ENCODE data around the gene PARVA. TPM values are rescaled to one million over a fixed set of nuclear protein-coding genes. Genes with fewer than 3 reads are reported as not detected.

The PARVA gene
- total and polyA plus RNA-seq, 2 of the 8 experiments (the other 6 are each of a cell fraction or from before 2014, with no cell fraction given) = 3.1 to 13.5 TPM

GRCh38 chr11:12409621-12410005 lies 32.2 kb downstream of the PARVA start:
- Histone ChIP-seq H3K56ac (replicated peaks; ENCODE audit: insufficient read length, low read depth, low read length) (no peak overlapping the region), H3K4me2 (ENCODE audit: insufficient read depth in 1 of 2, low read depth in 2 of 2, low read length in 2 of 2) (no peak overlapping the region), H3K14ac (ENCODE audit: insufficient read length) (no peak overlapping the region), H2BK12ac (ENCODE audit: low read depth, low read length) (no peak overlapping the region), H3K23me2 (ENCODE audit: low read depth, low read length) (no peaks in the 10 kb centered on the region), H3K9me3 (ENCODE audit: insufficient read depth in 2 of 2, low read depth in 1 of 2, low read length in 1 of 2) (no peaks in the 10 kb centered on the region), H3K4me3 (ENCODE audit: extremely low read depth in 1 of 4, insufficient read depth in 2 of 4, low read depth in 3 of 4, low read length in 4 of 4) (no peak overlapping the region), H2AFZ (ENCODE audit: low read length) (no peak overlapping the region), H2BK5ac (ENCODE audit: low read depth, low read length) (no peak overlapping the region), H3K4me1 (replicated peaks in 1 of 4; ENCODE audit: control insufficient read depth in 3 of 4, insufficient read depth in 4 of 4, low read length in 3 of 4) (peaks cover 0 to 7% (median 4%) of the 10 kb centered on the region in 4 experiments; a peak in 4 of 7 replicates), H3K9ac (replicated peaks in 1 of 4; ENCODE audit: extremely low read depth in 1 of 4, low read depth in 3 of 4, low read length in 3 of 4) (no peak overlapping the region), H4K91ac (replicated peaks; ENCODE audit: insufficient read length, low read length) (no peak overlapping the region), H2BK20ac (ENCODE audit: low read length) (no peak overlapping the region), H3K27me3 (replicated peaks in 1 of 4; ENCODE audit: control insufficient read depth in 3 of 4, extremely low read depth in 1 of 4, insufficient read depth in 3 of 4, low read length in 3 of 4) (no peaks in the 10 kb centered on the region), H3K79me1 (ENCODE audit: low read depth, low read length) (no peaks in the 10 kb centered on the region), H3K18ac (ENCODE audit: extremely low read depth, low read length) (no peak overlapping the region), H3K36me3 (ENCODE audit: control insufficient read depth in 2 of 4, insufficient read depth in 4 of 4, low read length in 3 of 4) (no peaks in the 10 kb centered on the region), H4K8ac (ENCODE audit: extremely low read depth, insufficient read depth, low read length) (no peak overlapping the region), H2BK120ac (replicated peaks; ENCODE audit: low read depth, low read length) (no peak overlapping the region), H3K27ac (ENCODE audit: low read depth, low read length) (no peak overlapping the region), H3K23ac (ENCODE audit: insufficient read length) (no peak overlapping the region), H2AK5ac (ENCODE audit: low read depth, low read length) (no peak overlapping the region), H2BK15ac (ENCODE audit: low read length) (no peak overlapping the region), H3K4ac (replicated peaks; ENCODE audit: insufficient read length, low read depth, low read length) (no peak overlapping the region), H4K20me1 (replicated peaks in 1 of 2; ENCODE audit: control insufficient read depth in 1 of 2, insufficient read depth in 2 of 2, low read length in 2 of 2) (no peaks in the 10 kb centered on the region), H3K79me2 (ENCODE audit: control insufficient read depth in 1 of 2, insufficient read depth in 2 of 2, low read length in 2 of 2) (no peaks in the 10 kb centered on the region), H4K5ac (ENCODE audit: insufficient read length, low read depth, low read length) (no peak overlapping the region)
- no peak for DNase-seq (ENCODE audit: low read depth in 1 of 2, low spot score in 2 of 2)
- CTCF ChIA-PET (ENCODE audit: partially characterized antibody) = interaction anchor here (1.0 to 4.8 kb wide), 12 partner anchors 11 to 484 kb away, joined by 3 to 33 read pairs (median 4); no protein-coding TSS in a partner anchor
- FAIRE-seq = no peak
- 84% methylated on average over 3 of the region's 3 CpGs; no CpG with 5 or more reads in 1 of the 2 experiments for WGBS, 2 experiments (ENCODE audit: extremely low coverage in 1 of 2, insufficient coverage in 1 of 2, insufficient read length in 1 of 2, insufficient replicate concordance in 2 of 2, low coverage in 1 of 2, low lambda C conversion rate in 2 of 2, missing lambda C conversion rate in 1 of 2)
- POLR2A ChIA-PET (ENCODE audit: partially characterized antibody) = no interaction called here
- TF ChIP-seq USF2 (IDR thresholded peaks at IDR 0.05; ENCODE audit: low read length) (no peak), GTF2F1 (IDR thresholded peaks at IDR 0.05; ENCODE audit: borderline replicate concordance, low read depth, low read length) (no peak), BCL11A (IDR thresholded peaks at IDR 0.05; ENCODE audit: low read depth in 2 of 2, low read length in 2 of 2) (no peak), SIRT6 (IDR thresholded peaks at IDR 0.05; ENCODE audit: low read length) (no peak), EGR1 (IDR thresholded peaks at IDR 0.05; ENCODE audit: borderline replicate concordance, low read depth, low read length) (no peak), SAP30 (IDR thresholded peaks at IDR 0.05; ENCODE audit: insufficient read depth, insufficient replicate concordance, low read length) (no peak), RAD21 (IDR thresholded peaks at IDR 0.05 in 1 of 2, conservative IDR thresholded peaks at IDR 0.05 in 1 of 2; ENCODE audit: low read depth in 2 of 2, low read length in 2 of 2) (no peak), SP2 (IDR thresholded peaks at IDR 0.05; ENCODE audit: low read length) (no peak), SIX5 (IDR thresholded peaks at IDR 0.05; ENCODE audit: low read depth, low read length) (no peak), CHD2 (IDR thresholded peaks at IDR 0.05; ENCODE audit: low read length) (no peak), NRF1 (IDR thresholded peaks at IDR 0.05; ENCODE audit: low read depth, low read length) (no peak), ZNF274 (IDR thresholded peaks at IDR 0.05; ENCODE audit: borderline replicate concordance, extremely low read depth, low read length) (no peak), JUND (IDR thresholded peaks at IDR 0.05; ENCODE audit: low read length) (no peak), FOSL1 (IDR thresholded peaks at IDR 0.05; ENCODE audit: insufficient read depth, low read depth, low read length) (no peak)

Data from H1 (cell line).